Ishikawa (cell line): ENCODE measurements around the gene MAGI1.

Experiments
- EGR1 ChIP-seq: IDR thresholded peaks from 2 replicates; pipeline ENCODE4 v1.6.1; 2012
- EP300 ChIP-seq: IDR thresholded peaks from 2 replicates; pipeline ENCODE4 v1.6.1; 2012; ENCODE audit warnings: borderline replicate concordance
- FOXM1 ChIP-seq: IDR thresholded peaks from 2 replicates; pipeline ENCODE4 v1.6.1; 2012; ENCODE audit warnings: low read depth, borderline replicate concordance
- NFIC ChIP-seq: IDR thresholded peaks from 2 replicates; pipeline ENCODE4 v1.6.1; 2012
- REST ChIP-seq: IDR thresholded peaks from 2 replicates; pipeline ENCODE4 v1.6.1; 2012; ENCODE audit warnings: low read depth, mild to moderate bottlenecking
- TAF1 ChIP-seq: IDR thresholded peaks from 2 replicates; pipeline ENCODE4 v1.6.1; 2012; ENCODE audit warnings: low read depth, mild to moderate bottlenecking
- TEAD4 ChIP-seq: IDR thresholded peaks from 2 replicates; pipeline ENCODE4 v1.6.1; 2012
- ZBTB7A ChIP-seq: IDR thresholded peaks from 2 replicates; pipeline ENCODE4 v1.6.1; 2012; ENCODE audit warnings: low read depth
- TF ChIP-seq, protein P1 (sequence below): IDR thresholded peaks from 2 replicates; pipeline ENCODE4 v1.6.1; 2012

DNA sequence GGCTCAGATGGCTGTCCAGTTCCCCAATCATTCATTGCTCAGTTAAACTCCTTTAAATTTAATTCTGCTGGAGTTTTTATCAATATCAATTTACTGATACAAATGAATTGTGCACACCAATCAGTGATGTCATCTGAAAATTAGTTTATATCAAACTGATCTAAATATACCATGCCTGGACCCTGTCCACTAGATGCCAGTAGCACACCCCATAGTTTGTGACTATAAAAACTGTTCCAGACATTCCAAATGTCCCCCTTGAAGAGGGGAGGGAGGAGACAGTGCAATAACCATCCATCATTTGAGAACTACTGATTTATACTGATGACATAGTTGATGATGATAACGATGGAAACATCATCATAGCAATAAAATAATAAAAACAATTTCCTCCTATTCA, 232.1 kb downstream of the MAGI1 start:
- no peak for TF ChIP-seq ZBTB7A
- TF ChIP-seq EP300, result no peak
- TF ChIP-seq TAF1, result no peak
- no peak for TF ChIP-seq EGR1
- no peak for TF ChIP-seq NFIC
- no peak for TF ChIP-seq REST
- TF ChIP-seq TEAD4, result no peak
- TF ChIP-seq, protein P1, sequence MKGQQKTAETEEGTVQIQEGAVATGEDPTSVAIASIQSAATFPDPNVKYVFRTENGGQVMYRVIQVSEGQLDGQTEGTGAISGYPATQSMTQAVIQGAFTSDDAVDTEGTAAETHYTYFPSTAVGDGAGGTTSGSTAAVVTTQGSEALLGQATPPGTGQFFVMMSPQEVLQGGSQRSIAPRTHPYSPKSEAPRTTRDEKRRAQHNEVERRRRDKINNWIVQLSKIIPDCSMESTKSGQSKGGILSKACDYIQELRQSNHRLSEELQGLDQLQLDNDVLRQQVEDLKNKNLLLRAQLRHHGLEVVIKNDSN, result no peak
- no peak for TF ChIP-seq FOXM1
